HG03025 (cell line): ENCODE measurements around the gene OR51V1.
"Not testable (repeated sequence)": the region's sequence is repeated elsewhere in the genome, so short reads cannot be mapped to it uniquely, and the experiment has no call there.

Experiments used
- ATAC-seq: cut with Tn5 transposase; IDR thresholded peaks from one replicate; pipeline ENCODE4 v1.9.1; 2021; ENCODE audit warnings: mild to moderate bottlenecking, moderate library complexity; ENCODE audit not compliant: unreplicated experiment, low FRiP score

OR51V1 gene

GRCh38 chr11:5174934-5175333 is 25.5 kb downstream of the OR51V1 start:
- ATAC-seq: no peak

DNA sequence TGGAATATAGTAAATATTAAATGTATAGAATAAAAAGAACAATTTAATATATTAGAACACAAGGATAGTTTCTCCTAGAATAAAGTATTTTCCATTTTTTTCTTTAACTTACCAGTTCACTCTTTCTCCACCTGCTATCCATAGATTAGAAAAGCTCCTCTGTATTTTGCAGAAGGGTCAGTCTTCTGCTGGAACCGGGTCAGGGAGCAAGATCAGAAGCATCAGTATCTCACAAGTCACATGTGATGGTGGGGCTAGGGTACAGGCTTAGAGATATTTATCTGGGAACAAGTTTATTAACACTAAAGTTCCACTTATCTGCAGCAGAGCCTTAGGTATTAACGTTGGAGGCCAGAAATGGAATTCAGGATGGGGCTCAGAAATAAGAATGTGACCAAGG is 28.6 kb downstream of the OR51V1 start:
- no peak for ATAC-seq

DNA sequence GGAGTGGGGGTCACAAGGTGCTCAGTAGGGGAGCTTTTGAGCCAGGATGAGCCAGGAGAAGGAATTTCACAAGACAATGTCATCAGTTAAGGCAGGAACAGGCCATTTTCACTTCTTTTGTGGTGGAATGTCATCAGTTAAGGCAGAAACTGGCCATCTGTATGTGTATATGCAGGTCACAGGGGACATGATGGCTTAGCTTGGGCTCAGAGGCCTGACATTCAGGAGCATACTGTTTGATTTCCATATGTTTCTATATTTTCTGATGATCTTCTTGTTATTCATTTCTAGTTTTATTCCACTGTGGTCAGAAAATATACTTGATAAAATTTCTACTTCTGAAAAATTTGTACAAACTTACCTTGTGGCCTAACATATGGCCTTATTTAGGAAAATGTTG is 34.6 kb downstream of the OR51V1 start:
- not testable (repeated sequence) for ATAC-seq

- ATAC-seq: not testable (repeated sequence)
These were observed 35.7 kb downstream of the OR51V1 start for GRCh38 chr11:5164807-5165206.

GRCh38 chr11:5161045-5161444 is 39.4 kb downstream of the OR51V1 start:
- ATAC-seq: not testable (repeated sequence)

DNA sequence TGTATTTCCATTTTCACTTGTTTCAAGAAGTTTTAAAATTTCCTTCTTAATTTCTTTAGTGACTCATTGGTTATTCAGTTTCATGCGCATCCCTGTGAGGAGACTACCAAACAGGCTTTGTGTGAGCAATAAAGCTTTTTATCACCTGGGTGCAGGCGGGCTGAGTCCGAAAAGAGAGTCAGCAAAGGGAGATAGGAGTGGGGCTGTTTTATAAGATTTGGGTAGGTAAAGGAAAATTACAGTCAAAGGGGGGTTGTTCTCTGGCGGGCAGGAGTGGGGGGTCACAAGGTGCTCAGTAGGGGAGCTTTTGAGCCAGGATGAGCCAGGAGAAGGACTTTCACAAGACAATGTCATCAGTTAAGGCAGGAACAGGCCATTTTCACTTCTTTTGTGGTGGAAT is 40.3 kb downstream of the OR51V1 start:
- not testable (repeated sequence) for ATAC-seq

DNA sequence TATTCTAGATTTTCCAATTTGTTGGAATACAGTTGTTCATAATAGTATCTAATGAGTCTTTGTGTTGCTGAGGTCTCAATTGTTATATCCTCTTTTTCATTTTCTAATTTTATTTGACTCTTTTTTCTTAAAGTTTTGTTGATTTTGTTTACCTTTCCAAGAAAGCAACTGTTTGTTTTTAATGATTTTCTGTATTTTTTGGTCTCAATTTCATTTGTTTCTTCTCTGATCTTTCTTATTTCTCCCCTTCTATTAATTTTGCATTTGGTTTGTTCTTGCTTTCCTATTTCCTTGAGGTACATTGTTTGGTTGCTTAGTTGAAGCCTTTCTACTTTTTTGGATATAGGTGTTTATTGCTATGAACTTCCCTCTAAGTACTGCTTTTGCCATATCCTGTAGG is 40.7 kb downstream of the OR51V1 start:
- ATAC-seq: no peak

GRCh38 chr11:5154657-5155056 is 45.8 kb downstream of the OR51V1 start, which contains the start of gene OR52A1:
Gene OR52A1 (minus strand): TSS chr11:5154757. CDS start chr11:5152369, 2,388 bp downstream.
- ATAC-seq: no peak

DNA sequence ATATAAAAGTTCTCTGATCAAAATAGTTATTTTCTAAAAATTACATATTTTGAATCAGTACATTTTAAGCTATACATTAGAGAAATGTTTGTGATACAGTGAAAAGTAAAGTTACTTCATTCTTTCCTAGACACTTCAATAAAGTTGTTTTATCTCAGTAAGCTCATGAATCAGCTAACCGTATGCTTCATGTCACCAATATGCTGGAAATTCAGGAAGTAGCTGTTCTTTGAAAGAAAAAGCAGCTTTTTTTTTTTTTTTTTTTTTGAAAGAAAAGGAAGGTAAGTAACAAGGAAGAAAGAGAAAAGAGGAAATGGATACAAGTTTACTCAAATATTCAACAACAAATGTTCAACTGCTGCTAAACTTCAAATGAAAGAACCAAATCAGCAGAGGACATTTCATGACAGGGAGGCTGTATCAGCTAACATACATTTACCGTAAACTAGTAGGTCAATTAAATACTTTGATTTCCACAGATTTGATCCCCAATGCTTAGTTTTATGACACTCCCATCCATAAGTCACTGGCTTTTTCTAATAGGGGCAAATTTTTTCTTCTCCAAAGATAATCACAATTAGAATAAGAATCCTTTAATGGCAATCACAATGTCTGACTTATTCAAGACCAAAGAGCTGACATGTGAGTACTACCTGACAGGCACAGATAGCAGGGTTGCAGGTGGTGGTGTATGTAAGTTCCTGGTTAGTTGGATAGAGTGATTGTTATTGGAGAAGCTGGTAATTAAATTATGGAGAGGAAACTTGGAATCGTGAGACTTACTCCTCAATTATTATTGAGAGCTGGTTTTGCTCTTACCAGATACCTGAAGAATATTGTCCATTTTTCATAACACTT is 46.7 kb downstream of the OR51V1 start:
- ATAC-seq: no peak

DNA sequence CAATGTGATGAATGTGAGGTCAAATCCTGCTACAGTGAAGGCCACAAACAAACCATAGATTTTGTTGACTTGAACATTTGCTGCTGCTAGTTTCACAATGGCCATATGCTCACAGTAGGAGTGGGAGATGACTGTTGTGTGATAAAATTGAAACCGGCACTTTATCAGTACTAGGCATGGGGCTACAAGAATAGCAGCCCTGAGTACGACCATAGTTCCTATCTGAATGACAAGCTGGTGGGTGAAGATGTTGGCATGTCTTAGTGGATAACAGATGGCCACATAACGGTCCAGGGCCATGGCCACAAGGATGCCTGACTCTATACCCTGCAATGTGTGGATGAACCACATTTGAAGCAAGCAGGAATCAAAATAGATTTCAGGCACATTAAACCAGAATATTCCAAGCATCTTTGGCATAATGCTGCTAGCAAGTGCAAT is 48.7 kb downstream of the OR51V1 start:
- ATAC-seq: no peak
